Measurements from ENCODE around the gene RHBDD1.

The RHBDD1 gene

DNA sequence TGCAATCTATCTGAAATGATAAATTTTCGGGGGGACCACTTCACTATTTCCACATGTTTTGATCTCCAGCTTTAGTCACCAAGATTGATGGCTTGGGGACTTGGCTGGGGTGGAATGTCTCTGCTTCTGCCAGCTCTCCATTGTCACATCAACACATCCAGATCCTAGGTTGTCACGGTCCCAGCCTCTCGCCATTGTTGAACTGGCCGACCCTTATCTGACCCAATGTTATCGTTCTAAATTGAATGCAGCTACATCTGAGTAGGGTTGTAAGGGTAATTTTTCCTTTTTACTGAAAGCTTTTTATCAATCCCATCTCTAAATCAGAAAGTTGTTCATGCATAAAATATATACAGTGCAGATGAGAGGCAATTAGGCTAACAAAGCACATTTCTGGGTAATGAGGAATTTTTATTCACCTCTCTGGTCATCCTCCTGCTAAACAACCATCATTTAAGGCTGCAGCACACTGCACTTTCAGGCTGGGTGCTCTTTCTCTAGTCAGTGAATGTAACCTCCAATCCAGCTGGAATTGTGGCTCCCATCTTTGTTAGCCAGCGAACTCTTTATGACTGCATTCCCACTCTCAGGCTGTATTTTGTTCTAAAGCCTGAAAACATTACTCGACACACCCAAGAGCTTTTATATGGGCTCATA, 200.0 kb downstream of the RHBDD1 start:
- Histone ChIP-seq H3K9ac (ENCODE audit: low read depth in 1 of 2, low read length in 2 of 2) (no peak overlapping the region), H3K36me3 (ENCODE audit: control insufficient read depth in 2 of 2, insufficient read depth in 2 of 2, low read length in 2 of 2) (no peaks in the 10 kb centered on the region), H3K4me1 (ENCODE audit: control insufficient read depth in 2 of 2, insufficient read depth in 2 of 2, low read length in 2 of 2) (peaks cover 0 to 7% of the 10 kb centered on the region in 2 donors), H3K4me3 (ENCODE audit: low read length in 2 of 2) (no peak overlapping the region), H3K27ac (ENCODE audit: low read depth in 2 of 2, low read length in 2 of 2) (no peak overlapping the region), H3K27me3 (ENCODE audit: control insufficient read depth in 2 of 2, insufficient read depth in 2 of 2, low read length in 2 of 2) (no peaks in the 10 kb centered on the region), H3K9me3 (ENCODE audit: control insufficient read depth in 2 of 2, low read length in 2 of 2) (no peaks in the 10 kb centered on the region)

DNA sequence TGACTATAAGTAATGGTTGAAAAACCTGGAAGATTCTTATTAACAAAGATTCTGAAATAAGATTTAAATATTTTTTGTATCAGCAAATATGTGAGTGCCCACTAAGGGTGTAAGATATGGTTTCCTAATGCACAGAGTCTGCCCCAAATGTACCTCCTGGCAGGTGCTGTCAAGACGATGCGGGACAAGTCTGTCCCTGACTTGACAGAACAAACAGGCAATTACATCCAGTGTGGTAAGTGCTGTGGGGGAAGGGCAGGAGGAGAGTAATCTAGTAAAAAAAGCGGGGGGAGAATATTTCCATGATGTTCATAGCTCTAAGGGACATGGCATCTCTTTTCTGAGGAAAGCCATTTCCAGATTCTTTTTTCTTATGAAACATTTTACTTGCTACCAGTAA, 200.7 kb downstream of the RHBDD1 start:
- no peak overlapping the region for H3K9ac ChIP-seq (ENCODE audit: low read depth in 1 of 2, low read length in 2 of 2)
- no peak overlapping the region for H3K4me3 ChIP-seq (ENCODE audit: low read length in 2 of 2)
- H3K4me1 ChIP-seq (ENCODE audit: control insufficient read depth in 2 of 2, insufficient read depth in 2 of 2, low read length in 2 of 2) = peaks cover 0 to 7% of the 10 kb centered on the region in 2 donors
- H3K36me3 ChIP-seq (ENCODE audit: control insufficient read depth in 2 of 2, insufficient read depth in 2 of 2, low read length in 2 of 2) = no peaks in the 10 kb centered on the region
- no peak overlapping the region for H3K27ac ChIP-seq (ENCODE audit: low read depth in 2 of 2, low read length in 2 of 2)
- no peaks in the 10 kb centered on the region for H3K27me3 ChIP-seq (ENCODE audit: control insufficient read depth in 2 of 2, insufficient read depth in 2 of 2, low read length in 2 of 2)
- no peaks in the 10 kb centered on the region for H3K9me3 ChIP-seq (ENCODE audit: control insufficient read depth in 2 of 2, low read length in 2 of 2)

DNA sequence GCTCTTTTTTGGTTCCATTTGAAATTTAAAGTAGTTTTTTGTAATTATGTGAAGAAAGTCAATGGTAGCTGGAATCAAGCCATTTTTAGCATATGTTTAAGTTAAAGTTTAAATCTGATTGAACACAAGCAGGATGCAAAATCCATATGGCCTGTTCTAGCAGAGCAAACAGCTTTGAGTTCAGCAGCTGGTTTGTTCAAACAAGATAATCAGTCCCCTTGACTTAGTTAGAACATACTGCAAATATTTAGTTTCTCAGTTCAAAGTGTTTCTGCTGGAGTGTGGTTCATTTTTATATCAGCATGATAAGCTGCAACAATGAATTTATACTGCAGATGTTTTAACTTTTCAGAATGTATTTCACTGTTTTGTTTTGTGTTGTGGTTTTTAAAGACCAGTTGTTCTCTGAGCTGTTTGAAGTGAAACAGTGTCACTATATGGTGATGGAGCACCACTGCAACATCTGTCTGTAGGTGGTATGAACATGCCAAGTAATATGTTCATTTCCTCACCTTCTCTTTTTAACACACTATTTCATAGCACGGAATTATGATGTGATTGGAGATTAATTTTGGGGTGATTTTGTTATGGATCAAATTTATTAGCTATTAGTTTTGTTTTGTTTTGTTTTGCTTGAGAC, 202.8 kb downstream of the RHBDD1 start:
- H3K4me3 ChIP-seq (ENCODE audit: low read length in 2 of 2) = no peak overlapping the region
- H3K36me3 ChIP-seq (ENCODE audit: control insufficient read depth in 2 of 2, insufficient read depth in 2 of 2, low read length in 2 of 2) = no peaks in the 10 kb centered on the region
- no peaks in the 10 kb centered on the region for H3K9me3 ChIP-seq (ENCODE audit: control insufficient read depth in 2 of 2, low read length in 2 of 2)
- H3K27ac ChIP-seq (ENCODE audit: low read depth in 2 of 2, low read length in 2 of 2) = no peak overlapping the region
- peaks cover 0 to 2% of the 10 kb centered on the region in 2 donors for H3K4me1 ChIP-seq (ENCODE audit: control insufficient read depth in 2 of 2, insufficient read depth in 2 of 2, low read length in 2 of 2)
- no peaks in the 10 kb centered on the region for H3K27me3 ChIP-seq (ENCODE audit: control insufficient read depth in 2 of 2, insufficient read depth in 2 of 2, low read length in 2 of 2)
- no peak overlapping the region for H3K9ac ChIP-seq (ENCODE audit: low read depth in 1 of 2, low read length in 2 of 2)

GRCh38 chr2:227043981-227044380, 208.1 kb downstream of the RHBDD1 start:
- no peak overlapping the region for H3K4me3 ChIP-seq (ENCODE audit: low read length in 2 of 2)
- no peaks in the 10 kb centered on the region for H3K4me1 ChIP-seq (ENCODE audit: control insufficient read depth in 2 of 2, insufficient read depth in 2 of 2, low read length in 2 of 2)
- H3K36me3 ChIP-seq (ENCODE audit: control insufficient read depth in 2 of 2, insufficient read depth in 2 of 2, low read length in 2 of 2) = no peaks in the 10 kb centered on the region
- no peaks in the 10 kb centered on the region for H3K9me3 ChIP-seq (ENCODE audit: control insufficient read depth in 2 of 2, low read length in 2 of 2)
- H3K27ac ChIP-seq (ENCODE audit: low read depth in 2 of 2, low read length in 2 of 2) = no peak overlapping the region
- H3K9ac ChIP-seq (ENCODE audit: low read depth in 1 of 2, low read length in 2 of 2) = no peak overlapping the region
- H3K27me3 ChIP-seq (ENCODE audit: control insufficient read depth in 2 of 2, insufficient read depth in 2 of 2, low read length in 2 of 2) = no peaks in the 10 kb centered on the region
